Thoracic aorta (tissue), 2 donors: ENCODE results near the gene KRTAP16-1. TPM values are rescaled to one million over a fixed set of nuclear protein-coding genes. Genes with fewer than 3 reads are reported as not detected.

ENCODE experiments used
- ATAC-seq: fragments of 150-250 bp; one replicate; pipeline ENCODE4 v1.8.0; 2017; ENCODE audit warnings: low read depth; ENCODE audit not compliant: insufficient number of reproducible peaks, low FRiP score
- DNase-seq: peaks from one replicate; pipeline ENCODE4 v3.0.0-alpha.2; 2020; ENCODE audit warnings: low spot score
- H3K27ac ChIP-seq, 2 donors: fragments of 200-600 bp; sonication (generic); 1 replicate in 1 of 2; 2 replicates in 1 of 2; pipeline ENCODE4 v1.5.1; 2016; ENCODE audit warnings: mild to moderate bottlenecking in 2 of 2, moderate library complexity in 2 of 2
- H3K27me3 ChIP-seq: fragments of 200-600 bp; sonication (generic); replicated peaks from 2 replicates; pipeline ENCODE4 v1.6.0; 2016; ENCODE audit warnings: mild to moderate bottlenecking; ENCODE audit not compliant: insufficient read depth
- H3K36me3 ChIP-seq: fragments of 200-600 bp; sonication (generic); one replicate; pipeline ENCODE4 v1.5.1; 2016
- H3K4me1 ChIP-seq, 2 donors: fragments of 200-600 bp; sonication (generic); 1 replicate in 1 of 2; 2 replicates in 1 of 2; pipeline versions ENCODE4 v1.5.1 to v1.6.0; 2016; ENCODE audit warnings: low read depth in 2 of 2, mild to moderate bottlenecking in 1 of 2; ENCODE audit not compliant: control insufficient read depth in 1 of 2
- H3K4me3 ChIP-seq: fragments of 200-600 bp; sonication (generic); 2 replicates; pipeline ENCODE4 v1.5.1; 2016; ENCODE audit warnings: mild to moderate bottlenecking
- H3K9me3 ChIP-seq: fragments of 200-600 bp; sonication (generic); 2 replicates; pipeline ENCODE4 v1.5.1; 2016
- total RNA-seq, 2 donors: library from RNA; depleted of rRNA; stranded (reverse); fragments of >200 nt; gene quantifications; one replicate each; pipeline versions ENCODE4 v1.1.0 to v1.2.3, GENCODE V29; 2016
- TF ChIP-seq, protein P1 (sequence below): fragments of 200-600 bp; sonication (generic); IDR thresholded peaks from one replicate; pipeline ENCODE4 v1.5.1; 2019; ENCODE audit warnings: antibody characterized with exemption

Gene KRTAP16-1
- total RNA-seq, 2 donors from 2014 or later: not detected

DNA sequence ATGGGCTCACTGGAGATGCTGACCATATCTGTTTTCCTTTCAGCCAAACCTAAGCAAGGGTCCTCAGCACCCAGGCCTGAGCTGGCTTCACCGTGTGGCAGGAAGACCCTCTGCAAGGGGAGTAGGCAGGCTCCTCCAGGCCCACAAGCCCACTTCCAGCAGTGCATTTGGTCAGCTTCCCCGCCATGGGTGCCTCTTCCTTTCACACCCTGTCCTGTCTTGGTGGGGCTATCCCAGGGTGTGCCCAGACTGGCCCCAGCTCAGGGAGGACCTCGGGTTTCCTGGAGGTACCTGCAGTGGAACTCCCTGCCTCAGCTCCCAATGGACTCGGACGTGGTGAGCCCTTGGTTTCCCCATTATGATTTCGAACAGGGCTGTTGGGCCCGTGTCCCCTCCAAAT is 19.1 kb upstream of the KRTAP16-1 start:
- no peak overlapping the region for H3K4me3 ChIP-seq
- H3K27ac ChIP-seq: no peak overlapping the region
- H3K9me3 ChIP-seq: no peaks in the 10 kb centered on the region
- no peaks in the 10 kb centered on the region for H3K36me3 ChIP-seq
- H3K27me3 ChIP-seq: no peaks in the 10 kb centered on the region
- H3K4me1 ChIP-seq: no peaks in the 10 kb centered on the region
- TF ChIP-seq, protein P1, sequence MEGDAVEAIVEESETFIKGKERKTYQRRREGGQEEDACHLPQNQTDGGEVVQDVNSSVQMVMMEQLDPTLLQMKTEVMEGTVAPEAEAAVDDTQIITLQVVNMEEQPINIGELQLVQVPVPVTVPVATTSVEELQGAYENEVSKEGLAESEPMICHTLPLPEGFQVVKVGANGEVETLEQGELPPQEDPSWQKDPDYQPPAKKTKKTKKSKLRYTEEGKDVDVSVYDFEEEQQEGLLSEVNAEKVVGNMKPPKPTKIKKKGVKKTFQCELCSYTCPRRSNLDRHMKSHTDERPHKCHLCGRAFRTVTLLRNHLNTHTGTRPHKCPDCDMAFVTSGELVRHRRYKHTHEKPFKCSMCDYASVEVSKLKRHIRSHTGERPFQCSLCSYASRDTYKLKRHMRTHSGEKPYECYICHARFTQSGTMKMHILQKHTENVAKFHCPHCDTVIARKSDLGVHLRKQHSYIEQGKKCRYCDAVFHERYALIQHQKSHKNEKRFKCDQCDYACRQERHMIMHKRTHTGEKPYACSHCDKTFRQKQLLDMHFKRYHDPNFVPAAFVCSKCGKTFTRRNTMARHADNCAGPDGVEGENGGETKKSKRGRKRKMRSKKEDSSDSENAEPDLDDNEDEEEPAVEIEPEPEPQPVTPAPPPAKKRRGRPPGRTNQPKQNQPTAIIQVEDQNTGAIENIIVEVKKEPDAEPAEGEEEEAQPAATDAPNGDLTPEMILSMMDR: no peak
- no peak for DNase-seq
- ATAC-seq: no peak

DNA sequence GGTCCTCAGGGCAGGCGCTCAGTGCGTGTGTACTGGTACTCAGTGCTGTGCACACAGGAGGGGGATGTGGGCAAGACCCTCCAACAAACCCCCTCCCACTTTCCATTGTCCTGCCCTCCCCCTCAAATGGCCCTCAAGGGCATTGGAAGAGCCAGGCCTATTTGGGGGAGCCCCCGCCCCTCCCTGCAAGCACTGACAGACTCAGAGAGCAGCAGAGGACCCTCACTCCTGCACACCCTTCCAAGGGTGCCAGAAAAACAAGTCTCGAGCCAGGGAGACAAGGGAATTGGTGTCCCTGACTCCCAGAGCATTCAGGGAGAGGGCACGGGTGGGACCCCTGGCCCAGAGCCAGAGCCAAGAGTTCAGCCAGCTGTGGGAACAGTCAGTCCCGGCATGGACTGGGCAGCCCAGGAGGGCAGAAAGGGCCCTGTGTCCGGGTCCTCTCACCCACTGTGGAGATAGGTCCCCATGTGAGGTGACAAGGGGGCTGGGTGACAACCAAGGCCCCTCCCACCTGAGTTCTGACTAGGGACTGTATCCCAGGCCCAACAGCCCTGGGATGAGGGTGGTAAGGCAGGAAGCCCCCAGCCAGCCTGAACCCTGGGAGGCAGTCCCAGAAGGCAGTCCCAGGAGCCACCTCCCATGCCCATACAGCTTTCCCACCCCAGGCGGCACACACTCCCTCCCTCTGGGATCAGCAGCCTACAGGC is 18.5 kb upstream of the KRTAP16-1 start:
- Histone ChIP-seq H3K36me3 (no peaks in the 10 kb centered on the region), H3K4me1 (no peaks in the 10 kb centered on the region), H3K27me3 (no peaks in the 10 kb centered on the region), H3K9me3 (no peaks in the 10 kb centered on the region), H3K27ac (no peak overlapping the region), H3K4me3 (no peak overlapping the region)
- TF ChIP-seq, protein P1: no peak
- DNase-seq (no peak), ATAC-seq (no peak)

DNA sequence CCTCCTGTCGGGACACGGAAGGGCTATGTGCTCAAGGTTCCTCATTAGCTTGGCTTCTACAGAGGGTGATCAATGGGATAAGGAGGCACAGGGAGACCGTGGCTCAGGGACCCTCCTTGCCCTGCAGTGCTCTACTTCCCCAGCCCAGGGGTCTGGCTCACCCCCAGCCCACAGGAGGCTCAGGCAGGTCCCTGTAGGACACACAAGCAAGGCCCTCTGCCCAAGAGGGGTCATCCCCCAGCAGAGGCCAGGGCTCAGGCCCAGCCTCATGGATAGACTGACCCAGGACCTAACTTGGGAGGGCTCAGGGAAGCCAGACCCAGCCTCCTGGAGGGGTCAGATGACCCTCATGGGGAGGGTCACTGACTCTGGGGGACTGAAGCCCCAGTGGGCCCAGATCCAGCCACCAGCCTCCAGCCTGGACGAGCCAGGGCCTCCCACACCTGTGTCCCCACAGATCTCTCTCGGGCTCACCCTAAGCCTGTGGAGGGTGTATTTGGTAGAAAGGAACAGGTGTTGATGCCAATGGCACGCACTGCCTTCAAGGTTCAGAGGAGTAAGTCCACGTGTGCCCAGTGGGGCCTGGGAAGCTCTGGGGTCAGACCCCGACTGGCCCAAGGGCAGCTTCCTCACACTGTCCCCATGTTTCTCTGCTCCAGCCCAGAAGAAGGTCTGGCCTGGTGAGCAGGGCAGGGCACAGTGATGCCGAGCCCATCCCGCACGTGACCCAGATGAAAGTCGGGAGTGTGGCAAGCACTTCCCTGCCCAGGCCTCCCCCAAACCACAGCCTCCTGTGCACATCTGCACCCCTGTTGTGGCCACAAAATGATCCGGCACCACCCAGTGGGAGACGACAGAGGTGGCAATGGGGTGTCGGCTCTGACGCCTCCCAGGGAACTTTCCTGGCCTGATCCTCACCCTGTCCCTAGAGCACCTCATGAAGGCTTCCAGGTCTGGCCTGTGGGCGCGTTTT is 17.4 kb upstream of the KRTAP16-1 start:
- H3K27ac ChIP-seq: no peak overlapping the region

DNA sequence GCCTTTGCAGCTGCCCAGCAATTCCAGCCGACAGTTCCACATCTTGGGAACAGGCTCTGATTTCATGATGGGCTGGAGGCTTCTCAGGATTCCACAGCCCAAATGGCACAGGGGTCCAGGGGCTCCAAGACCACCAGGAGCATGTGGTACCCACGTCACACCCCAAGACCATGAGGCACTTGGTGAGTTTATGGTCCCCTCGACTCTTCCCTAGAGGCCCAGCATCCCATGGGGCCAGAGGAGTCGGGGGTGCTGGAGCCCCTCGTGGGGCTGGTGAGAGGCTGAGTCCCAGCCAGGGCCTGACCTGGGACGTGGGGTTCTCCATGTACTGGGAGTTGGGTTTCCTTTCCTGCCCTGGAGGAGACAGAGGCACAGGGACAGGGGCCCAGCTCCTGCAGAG is 16.5 kb upstream of the KRTAP16-1 start:
- H3K36me3 ChIP-seq: no peaks in the 10 kb centered on the region
- H3K27me3 ChIP-seq: no peaks in the 10 kb centered on the region
- ATAC-seq (no peak), DNase-seq (no peak)
- TF ChIP-seq, protein P1: no peak
- H3K4me1 ChIP-seq: no peaks in the 10 kb centered on the region
- no peaks in the 10 kb centered on the region for H3K9me3 ChIP-seq
- H3K27ac ChIP-seq: no peak overlapping the region
- no peak overlapping the region for H3K4me3 ChIP-seq

More for the DNA sequence above, 17.4 kb upstream of the KRTAP16-1 start:
- no peak for DNase-seq
- Histone ChIP-seq H3K9me3 (no peaks in the 10 kb centered on the region), H3K27me3 (no peaks in the 10 kb centered on the region), H3K4me1 (no peaks in the 10 kb centered on the region), H3K4me3 (no peak overlapping the region), H3K36me3 (no peaks in the 10 kb centered on the region)
- ATAC-seq: no peak
- TF ChIP-seq, protein P1: no peak

DNA sequence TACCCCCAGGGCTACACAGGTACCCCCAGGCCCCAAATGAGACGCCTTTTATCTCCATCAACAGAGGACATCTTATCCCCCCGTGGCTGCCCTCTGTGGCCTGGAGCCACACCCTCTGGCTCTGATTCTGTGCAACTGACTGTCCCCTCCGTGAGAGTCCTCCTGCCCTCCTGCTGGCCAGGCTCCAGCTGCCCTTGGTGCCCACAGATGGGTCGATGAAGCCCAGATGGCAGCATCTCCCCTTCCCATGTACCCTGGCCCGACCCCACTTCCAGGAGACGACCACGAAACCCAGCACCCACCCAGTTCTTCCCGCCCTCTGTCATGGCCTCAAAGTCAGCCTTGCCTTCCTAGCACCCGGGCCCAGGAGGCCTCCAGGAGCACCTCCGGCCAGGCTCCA is 16.0 kb upstream of the KRTAP16-1 start:
- DNase-seq: no peak
- no peaks in the 10 kb centered on the region for H3K9me3 ChIP-seq
- H3K36me3 ChIP-seq: no peaks in the 10 kb centered on the region
- TF ChIP-seq, protein P1: no peak
- H3K4me1 ChIP-seq: no peaks in the 10 kb centered on the region
- H3K27me3 ChIP-seq: no peaks in the 10 kb centered on the region
- no peak overlapping the region for H3K4me3 ChIP-seq
- ATAC-seq: no peak
- no peak overlapping the region for H3K27ac ChIP-seq
